ENCODE measurements around the gene ABTB1.
A peak's percentile ranks its signal among the peaks of the same experiment; 100 is the strongest.

DNA sequence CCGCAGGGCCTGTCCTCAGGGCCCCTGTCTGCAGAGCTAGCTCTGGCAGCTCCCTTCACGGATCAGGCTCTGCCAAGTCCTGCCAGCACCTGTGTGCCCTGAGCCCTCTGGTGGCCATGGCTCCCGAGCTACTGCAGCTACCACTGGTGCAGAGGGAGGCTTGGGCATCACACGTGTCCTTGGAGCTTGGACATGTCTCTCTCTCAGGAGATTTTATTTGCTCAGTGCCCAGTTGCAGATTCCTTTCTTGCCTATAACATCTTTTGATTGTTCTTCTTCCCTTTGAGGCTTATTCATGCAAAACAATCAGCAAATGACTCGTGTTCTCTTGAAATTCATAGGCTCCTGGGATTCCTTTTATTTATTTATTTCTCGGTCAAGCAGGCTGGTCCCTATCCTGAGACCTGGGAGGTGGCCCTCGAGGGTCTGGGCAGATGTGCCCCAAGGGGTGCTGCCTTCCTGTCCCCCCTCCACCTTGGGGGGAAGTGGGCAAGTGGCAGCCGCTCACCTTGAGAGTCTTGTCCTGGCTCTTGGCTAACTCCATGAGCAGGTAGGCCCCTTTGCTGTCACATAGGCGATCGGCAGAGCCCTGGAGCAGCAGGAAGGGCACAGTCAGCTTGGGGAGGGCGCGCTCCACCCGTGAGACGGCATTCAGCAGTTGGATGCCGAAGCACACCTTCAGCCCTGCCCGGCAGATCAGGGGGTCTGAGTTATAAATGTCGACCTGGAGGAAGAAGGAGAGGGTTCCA is 21.9 kb downstream of the ABTB1 start:
- TF ChIP-seq POLR2A (IDR thresholded peaks at IDR 0.05) (no peak), CTCF (IDR thresholded peaks at IDR 0.05) (peak in 5 of 6 experiments; percentile 6 to 43 (median 24)), EP300 (IDR thresholded peaks at IDR 0.05) (no peak), POLR2AphosphoS5 (IDR thresholded peaks at IDR 0.05) (no peak)
